Measurements from ENCODE around the gene ENTPD5. TPM values are rescaled to one million over a fixed set of nuclear protein-coding genes. Genes with fewer than 3 reads are reported as not detected.

The ENTPD5 gene
- total and polyA plus RNA-seq, 2 of the 4 experiments (the other 2 are of a cell fraction), result 7.3 to 8.1 TPM

GRCh38 chr14:74065746-74066575 lies 46.9 kb upstream of the ENTPD5 start:
- BruUV-seq (replicated peaks), result no TSS peak
- CTCF ChIA-PET, result no interaction called here
- TF ChIP-seq NFE2L2 (IDR thresholded peaks at IDR 0.05; ENCODE audit: low read depth, low read length), result no peak
- TF ChIP-seq FOS (IDR thresholded peaks at IDR 0.05; ENCODE audit: low read depth, low read length), result no peak
- TF ChIP-seq MAFK (IDR thresholded peaks at IDR 0.05; ENCODE audit: low read depth, low read length), result no peak
- TF ChIP-seq ELK1 (IDR thresholded peaks at IDR 0.05; ENCODE audit: borderline replicate concordance, low read depth, low read length), result no peak
- no peak for TF ChIP-seq POLR2A (IDR thresholded peaks at IDR 0.05; ENCODE audit: low read depth, low read length)
- TF ChIP-seq RAD21 (IDR thresholded peaks at IDR 0.05; ENCODE audit: low read length), result no peak
- TF ChIP-seq MAZ (IDR thresholded peaks at IDR 0.05; ENCODE audit: borderline replicate concordance, low read depth, low read length), result no peak
- TF ChIP-seq USF2 (IDR thresholded peaks at IDR 0.05; ENCODE audit: low read depth, low read length), result no peak
- TF ChIP-seq CEBPB (IDR thresholded peaks at IDR 0.05; ENCODE audit: low read depth, low read length), result peak; percentile 89
- no peak for TF ChIP-seq RCOR1 (IDR thresholded peaks at IDR 0.05; ENCODE audit: insufficient replicate concordance, low read length)
- TF ChIP-seq MXI1 (IDR thresholded peaks at IDR 0.05; ENCODE audit: borderline replicate concordance, low read depth, low read length), result no peak
- 0 out of 2 replicates have a peak, but pooled peaks have one; percentile 4 for TF ChIP-seq BHLHE40 (IDR thresholded peaks at IDR 0.05; ENCODE audit: low read depth, low read length)
- Histone ChIP-seq H2AFZ (replicated peaks; ENCODE audit: low read length, poor library complexity) (no peak overlapping the region), H3K4ac (ENCODE audit: low read depth, low read length) (no peak overlapping the region), H3K18ac (ENCODE audit: low read depth, low read length) (no peak overlapping the region; the same call in 1 of the 2 replicates), H3K4me3 (ENCODE audit: insufficient read depth, low read depth, low read length) (no peak overlapping the region), H3K9me1 (ENCODE audit: insufficient read depth, low read length) (no peaks in the 10 kb centered on the region), H2AK9ac (replicated peaks; ENCODE audit: low read depth, low read length, poor library complexity) (no peak overlapping the region), H2BK5ac (ENCODE audit: low read depth, low read length, poor library complexity, severe bottlenecking) (peak overlapping the region; percentile 22), H4K20me1 (ENCODE audit: insufficient read depth, low read length) (0 out of 2 replicates have a peak, but pooled peaks cover 4% of the 10 kb centered on the region), H3K27me3 (ENCODE audit: control insufficient read depth, insufficient read depth, low read length) (no peaks in the 10 kb centered on the region), H3K4me2 (ENCODE audit: low read depth, low read length) (peak overlapping the region; percentile 38; the same call in 1 of the 2 replicates), H3K36me3 (ENCODE audit: control insufficient read depth, insufficient read depth, low read length) (peaks cover 5% of the 10 kb centered on the region), H4K8ac (ENCODE audit: low read depth in 2 of 2, low read length in 2 of 2) (no peak overlapping the region), H3K23ac (ENCODE audit: low read depth, low read length) (no peak overlapping the region), H3K14ac (replicated peaks; ENCODE audit: low read depth, low read length) (no peak overlapping the region), H2BK15ac (ENCODE audit: low read depth, low read length) (no peak overlapping the region), H2BK20ac (ENCODE audit: low read depth, low read length) (no peak overlapping the region; the same call in 1 of the 2 replicates), H2BK120ac (ENCODE audit: low read depth, low read length) (no peak overlapping the region), H3K27ac (ENCODE audit: insufficient read depth, low read length) (no peak overlapping the region), H3K56ac (ENCODE audit: extremely low read depth, insufficient read depth, low read length) (no peak overlapping the region), H2AK5ac (ENCODE audit: low read depth, low read length) (no peak overlapping the region), H3K4me1 (ENCODE audit: control insufficient read depth, insufficient read depth, low read length) (peaks cover 19% of the 10 kb centered on the region), H3K9ac (ENCODE audit: low read depth, low read length) (no peak overlapping the region), H3K79me1 (ENCODE audit: low read depth in 1 of 2, low read length in 2 of 2) (no peaks in the 10 kb centered on the region), H4K91ac (ENCODE audit: insufficient read depth, low read depth, low read length) (no peak overlapping the region), H3K9me3 (ENCODE audit: control insufficient read depth, insufficient read depth, low read length) (no peaks in the 10 kb centered on the region), H4K5ac (ENCODE audit: low read depth, low read length) (no peak overlapping the region)
- POLR2A ChIA-PET (ENCODE audit: unreplicated experiment), result no interaction called here
- in situ Hi-C loops (cut with MboI; ENCODE audit: low sequenced_read_pairs) (no loop called here), dilution Hi-C loops (cut with HindIII; ENCODE audit: low sequenced_read_pairs, unreplicated experiment) (no loop called here), intact Hi-C loops (cut with micrococcal nuclease) (no loop called here)
- DNase-seq, result peak; percentile 78
- ATAC-seq (ENCODE audit: low read depth), result peak; percentile 56
- no CpG with 5 or more reads among the region's 3 CpGs for WGBS, 2 experiments (ENCODE audit: extremely low coverage in 2 of 2, insufficient read length in 1 of 2)
